PC-9 (cell line): ENCODE data around the gene GSK3B.

ENCODE experiments used
- CTCF ChIP-seq: fragments of 200-600 bp; sonication (generic); conservative IDR thresholded peaks from 2 replicates; pipeline ENCODE4 v1.6.1; 2017; ENCODE audit warnings: mixed run types, antibody characterized with exemption, mild to moderate bottlenecking, moderate library complexity
- EZH2 ChIP-seq: fragments of 200-600 bp; sonication (generic); IDR thresholded peaks from 2 replicates; pipeline ENCODE4 v1.8.0; 2017; ENCODE audit warnings: antibody characterized with exemption, low read depth

GRCh38 chr3:119955972-119956371 lies 138.3 kb downstream of the GSK3B start:
- no peak for TF ChIP-seq CTCF
- TF ChIP-seq EZH2: no peak
